ENCODE results near the gene RARS1. TPM values are rescaled to one million over a fixed set of nuclear protein-coding genes. Genes with fewer than 3 reads are reported as not detected.
A peak's percentile ranks its signal among the peaks of the same experiment; 100 is the strongest.

RARS1 gene
- total RNA-seq, 1 donor from 2014 or later, result 94.6 TPM

DNA sequence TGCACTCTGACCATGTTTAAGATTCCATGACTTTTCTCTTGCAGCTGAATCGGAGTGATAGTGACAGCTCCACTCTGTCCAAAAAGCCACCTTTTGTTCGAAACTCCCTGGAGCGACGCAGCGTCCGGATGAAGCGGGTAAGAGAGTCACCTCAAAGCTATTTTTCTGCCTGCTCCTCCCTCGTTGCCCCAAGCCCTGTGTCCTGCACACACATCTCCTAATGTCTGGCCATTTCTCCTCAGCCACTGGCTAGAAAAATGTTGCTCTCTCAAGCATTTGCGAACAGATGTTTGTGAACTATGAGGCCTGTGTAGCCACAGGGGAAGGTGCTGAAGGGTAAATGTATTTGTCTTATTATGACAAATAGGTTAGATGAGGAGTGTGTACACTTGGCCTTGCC lies 25.7 kb upstream of the RARS1 start:
- Mint-ChIP-seq H3K4me1 (ENCODE audit: low read depth) (no peaks in the 10 kb centered on the region), H3K36me3 (ENCODE audit: insufficient read depth) (peaks cover 50% of the 10 kb centered on the region), H3K27me3 (no peaks in the 10 kb centered on the region), H3K27ac (no peak overlapping the region), H3K4me3 (ENCODE audit: low read depth) (no peak overlapping the region), H3K9me3 (ENCODE audit: low read depth) (no peaks in the 10 kb centered on the region)
- DNase-seq (ENCODE audit: low spot score, unreplicated experiment), result no peak
- TF ChIP-seq CTCF (IDR thresholded peaks at IDR 0.05; ENCODE audit: unreplicated experiment), result no peak

DNA sequence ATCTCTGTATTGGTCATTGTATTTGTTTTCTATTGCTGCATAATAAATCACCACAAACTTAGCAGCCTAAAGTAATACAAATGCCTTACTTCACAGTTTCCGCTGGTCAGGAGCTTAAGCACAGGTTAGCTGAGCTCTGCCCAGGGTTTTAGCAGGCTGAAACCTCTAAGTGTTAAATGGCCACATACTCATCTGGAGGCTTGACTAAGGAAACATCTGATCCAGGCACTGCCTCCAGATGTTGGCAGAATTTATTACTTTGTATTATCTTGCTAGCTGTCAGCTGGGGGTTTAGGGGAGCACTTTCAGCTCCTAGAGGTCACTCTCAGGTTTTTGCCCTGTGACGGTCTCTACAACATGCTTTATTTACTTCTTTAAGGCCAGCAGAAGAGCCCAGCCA lies 23.2 kb upstream of the RARS1 start:
- Mint-ChIP-seq H3K9me3 (ENCODE audit: low read depth) (no peaks in the 10 kb centered on the region), H3K4me3 (ENCODE audit: low read depth) (no peak overlapping the region), H3K36me3 (ENCODE audit: insufficient read depth) (peaks cover 44% of the 10 kb centered on the region), H3K4me1 (ENCODE audit: low read depth) (no peaks in the 10 kb centered on the region), H3K27ac (no peak overlapping the region), H3K27me3 (no peaks in the 10 kb centered on the region)
- DNase-seq (ENCODE audit: low spot score, unreplicated experiment), result no peak
- TF ChIP-seq CTCF (IDR thresholded peaks at IDR 0.05; ENCODE audit: unreplicated experiment), result no peak

GRCh38 chr5:168464214-168464613 lies 22.1 kb upstream of the RARS1 start:
- DNase-seq (ENCODE audit: low spot score, unreplicated experiment), result no peak
- no peaks in the 10 kb centered on the region for H3K4me1 Mint-ChIP-seq (ENCODE audit: low read depth)
- no peak overlapping the region for H3K4me3 Mint-ChIP-seq (ENCODE audit: low read depth)
- no peaks in the 10 kb centered on the region for H3K9me3 Mint-ChIP-seq (ENCODE audit: low read depth)
- no peaks in the 10 kb centered on the region for H3K27me3 Mint-ChIP-seq
- no peak overlapping the region for H3K27ac Mint-ChIP-seq
- H3K36me3 Mint-ChIP-seq (ENCODE audit: insufficient read depth), result peaks cover 39% of the 10 kb centered on the region
- TF ChIP-seq CTCF (IDR thresholded peaks at IDR 0.05; ENCODE audit: unreplicated experiment), result no peak

DNA sequence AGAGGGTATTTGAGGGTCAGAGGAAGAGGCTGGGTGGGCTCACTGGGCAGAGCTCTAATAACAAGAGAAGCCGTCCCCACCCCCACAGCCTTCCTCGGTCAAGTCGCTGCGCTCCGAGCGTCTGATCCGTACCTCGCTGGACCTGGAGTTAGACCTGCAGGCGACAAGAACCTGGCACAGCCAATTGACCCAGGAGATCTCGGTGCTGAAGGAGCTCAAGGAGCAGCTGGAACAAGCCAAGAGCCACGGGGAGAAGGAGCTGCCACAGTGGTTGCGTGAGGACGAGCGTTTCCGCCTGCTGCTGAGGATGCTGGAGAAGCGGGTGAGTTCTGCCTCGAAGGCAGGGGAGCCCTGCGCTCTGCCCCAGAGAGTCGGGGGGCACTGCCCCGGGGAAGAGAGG lies 21.6 kb upstream of the RARS1 start:
- H3K4me1 Mint-ChIP-seq (ENCODE audit: low read depth), result no peaks in the 10 kb centered on the region
- peaks cover 37% of the 10 kb centered on the region for H3K36me3 Mint-ChIP-seq (ENCODE audit: insufficient read depth)
- H3K9me3 Mint-ChIP-seq (ENCODE audit: low read depth), result no peaks in the 10 kb centered on the region
- peak overlapping the region; percentile 83 for H3K27ac Mint-ChIP-seq
- DNase-seq (ENCODE audit: low spot score, unreplicated experiment), result no peak
- TF ChIP-seq CTCF (IDR thresholded peaks at IDR 0.05; ENCODE audit: unreplicated experiment), result no peak
- H3K4me3 Mint-ChIP-seq (ENCODE audit: low read depth), result no peak overlapping the region
- no peaks in the 10 kb centered on the region for H3K27me3 Mint-ChIP-seq

DNA sequence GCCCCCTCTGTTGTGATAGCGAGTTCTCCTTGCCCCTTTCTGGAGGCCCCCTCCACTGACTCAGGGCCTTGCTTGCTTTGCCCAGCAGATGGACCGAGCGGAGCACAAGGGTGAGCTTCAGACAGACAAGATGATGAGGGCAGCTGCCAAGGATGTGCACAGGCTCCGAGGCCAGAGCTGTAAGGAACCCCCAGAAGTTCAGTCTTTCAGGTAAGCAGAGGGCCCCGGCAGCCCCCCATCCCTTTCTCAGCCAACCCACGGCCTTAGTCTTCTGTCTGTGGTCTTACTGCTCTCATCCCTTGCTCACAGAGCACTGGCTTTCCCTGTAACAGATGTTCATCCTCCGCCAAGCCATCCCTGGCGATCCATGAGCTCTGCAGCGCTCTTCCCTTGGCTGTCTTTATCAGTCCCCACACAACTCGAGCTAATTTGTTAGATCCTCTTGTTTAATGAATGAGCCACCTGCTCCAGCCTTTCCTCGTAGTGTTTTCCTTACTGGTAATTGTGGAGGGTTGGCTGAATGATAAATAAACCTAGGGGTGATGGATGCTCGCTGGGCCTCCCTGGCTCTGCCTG lies 18.4 kb upstream of the RARS1 start:
- peaks cover 35% of the 10 kb centered on the region for H3K36me3 Mint-ChIP-seq (ENCODE audit: insufficient read depth)
- no peaks in the 10 kb centered on the region for H3K27me3 Mint-ChIP-seq
- no peak for TF ChIP-seq CTCF (IDR thresholded peaks at IDR 0.05; ENCODE audit: unreplicated experiment)
- no peaks in the 10 kb centered on the region for H3K4me1 Mint-ChIP-seq (ENCODE audit: low read depth)
- no peaks in the 10 kb centered on the region for H3K9me3 Mint-ChIP-seq (ENCODE audit: low read depth)
- no peak for DNase-seq (ENCODE audit: low spot score, unreplicated experiment)
- no peak overlapping the region for H3K27ac Mint-ChIP-seq
- H3K4me3 Mint-ChIP-seq (ENCODE audit: low read depth), result no peak overlapping the region

Data from progenitor cell of endocrine pancreas (in vitro differentiated cells).